ENCODE measurements around the gene KMO. TPM values are rescaled to one million over a fixed set of nuclear protein-coding genes. Genes with fewer than 3 reads are reported as not detected.

KMO gene
- total and polyA plus RNA-seq, 2 donors (not counting 3 experiments of a cell fraction or from before 2014, with no cell fraction given) = not detected

GRCh38 chr1:241617426-241617825 is 85.2 kb downstream of the KMO start:
- DNase-seq (ENCODE audit: low read depth, low spot score) (no peak), FAIRE-seq (no peak)
- Histone ChIP-seq H3K9ac (replicated peaks; ENCODE audit: extremely low read depth, insufficient read depth, low read length) (no peak overlapping the region), H4K20me1 (replicated peaks; ENCODE audit: control insufficient read depth, extremely low read depth, insufficient read depth, low read length) (no peaks in the 10 kb centered on the region), H2AFZ (ENCODE audit: low read depth, low read length) (no peak overlapping the region), H3K4me3 (replicated peaks in 1 of 3; ENCODE audit: insufficient read depth in 1 of 3, low read depth in 1 of 3, low read length in 3 of 3) (no peak overlapping the region), H3K4me1 (ENCODE audit: control insufficient read depth, extremely low read depth, insufficient read depth, low read length) (peaks cover 9% of the 10 kb centered on the region), H3K27me3 (ENCODE audit: control insufficient read depth in 2 of 2, insufficient read depth in 2 of 2, low read length in 2 of 2) (no peaks in the 10 kb centered on the region), H3K4me2 (ENCODE audit: insufficient read depth, low read length) (no peak overlapping the region), H3K79me2 (ENCODE audit: control insufficient read depth, insufficient read depth, low read length) (no peaks in the 10 kb centered on the region), H3K9me1 (replicated peaks; ENCODE audit: control insufficient read depth, extremely low read depth, insufficient read depth, low read length) (no peaks in the 10 kb centered on the region), H3K9me3 (replicated peaks; ENCODE audit: control insufficient read depth, insufficient read depth, low read length) (no peaks in the 10 kb centered on the region), H3K27ac (ENCODE audit: insufficient read depth, low read depth, low read length) (no peak overlapping the region), H3K36me3 (ENCODE audit: control insufficient read depth in 2 of 2, extremely low read depth in 1 of 2, insufficient read depth in 2 of 2, low read length in 2 of 2) (no peaks in the 10 kb centered on the region)
- POLR2A ChIA-PET = no interaction called here
- dilution Hi-C loops (cut with MboI; ENCODE audit: extremely low pct_ligation_motif_present, low sequenced_read_pairs) = no loop called here
- TF ChIP-seq GATA2 (IDR thresholded peaks at IDR 0.05; ENCODE audit: insufficient read depth, insufficient read length, low read depth, low read length) (no peak), CTCF (IDR thresholded peaks at IDR 0.05; ENCODE audit: extremely low read depth in 1 of 2, insufficient read depth in 1 of 2, low read depth in 1 of 2, low read length in 2 of 2) (no peak), FOS (IDR thresholded peaks at IDR 0.05; ENCODE audit: borderline replicate concordance, insufficient read depth, low read length) (no peak), JUN (IDR thresholded peaks at IDR 0.05; ENCODE audit: borderline replicate concordance, insufficient read depth, insufficient read length, low read depth) (no peak), MYC (IDR thresholded peaks at IDR 0.05; ENCODE audit: low read depth, low read length) (no peak), EZH2 (IDR thresholded peaks at IDR 0.05; ENCODE audit: borderline replicate concordance, low read depth, low read length, severe bottlenecking) (no peak)
- intact Hi-C loops (cut with micrococcal nuclease) = no loop called here
- BruUV-seq (replicated peaks) = no TSS peak
- CTCF ChIA-PET = interaction anchor here (1.3 to 1.5 kb wide), 2 partner anchors 10 to 885 kb away, joined by 3 to 9 read pairs; no protein-coding TSS in a partner anchor

Data from endothelial cell of umbilical vein (primary cell).